Measurements from ENCODE around the gene CCDC91.
A peak's percentile ranks its signal among the peaks of the same experiment; 100 is the strongest.
"Not testable (repeated sequence)": the region's sequence is repeated elsewhere in the genome, so short reads cannot be mapped to it uniquely, and the experiment has no call there.

Gene CCDC91

GRCh38 chr12:28184375-28184774 is 5.9 kb upstream of the CCDC91 start:
- DNase-seq (ENCODE audit: low read depth): no peak

DNA sequence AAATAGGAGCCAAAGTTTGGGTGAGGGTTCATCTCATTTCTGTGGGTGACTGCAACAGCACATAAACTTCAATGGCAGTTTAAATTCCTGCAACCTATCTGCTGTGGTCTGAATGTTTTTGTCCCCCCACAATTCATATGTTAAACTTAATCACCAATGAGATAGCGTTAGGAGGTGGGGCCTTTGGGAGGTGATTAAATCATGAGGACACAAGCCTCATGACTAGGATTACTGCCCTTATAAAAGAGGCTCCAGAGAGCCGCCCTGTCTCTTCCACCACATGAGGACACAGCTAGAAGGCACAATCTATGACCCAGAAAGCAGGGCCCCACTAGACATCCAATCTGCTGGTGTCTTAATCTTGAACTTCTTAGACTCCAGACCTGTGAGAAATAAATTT is 3.8 kb upstream of the CCDC91 start:
- no peak for DNase-seq (ENCODE audit: low read depth)

DNA sequence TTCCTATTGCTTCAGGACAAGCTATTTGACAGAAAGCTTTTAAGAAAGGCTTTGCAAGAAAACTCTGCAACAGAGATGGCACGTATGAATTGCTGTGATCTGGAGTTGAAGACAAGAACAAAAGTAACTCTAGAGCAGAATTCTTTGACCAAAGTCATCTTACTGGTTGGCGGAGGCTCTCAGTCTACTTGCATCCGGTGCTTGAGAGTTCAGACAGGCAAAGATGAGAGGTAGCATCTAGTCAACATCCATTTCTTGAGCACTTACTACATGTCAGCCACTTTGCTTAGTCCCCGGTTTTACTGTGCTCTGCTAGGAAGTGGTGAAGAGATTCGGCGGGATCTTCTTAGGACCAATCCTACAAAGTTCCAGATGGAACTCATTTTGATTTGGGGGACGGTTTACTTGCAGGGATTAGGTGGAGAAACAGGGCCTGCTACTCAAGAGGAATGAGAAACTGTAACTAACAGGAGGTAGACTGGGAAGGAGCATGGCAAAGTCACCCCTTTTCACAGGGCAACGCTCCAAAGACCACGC is 404 bp upstream of the CCDC91 start:
- DNase-seq (ENCODE audit: low read depth): no peak

DNA sequence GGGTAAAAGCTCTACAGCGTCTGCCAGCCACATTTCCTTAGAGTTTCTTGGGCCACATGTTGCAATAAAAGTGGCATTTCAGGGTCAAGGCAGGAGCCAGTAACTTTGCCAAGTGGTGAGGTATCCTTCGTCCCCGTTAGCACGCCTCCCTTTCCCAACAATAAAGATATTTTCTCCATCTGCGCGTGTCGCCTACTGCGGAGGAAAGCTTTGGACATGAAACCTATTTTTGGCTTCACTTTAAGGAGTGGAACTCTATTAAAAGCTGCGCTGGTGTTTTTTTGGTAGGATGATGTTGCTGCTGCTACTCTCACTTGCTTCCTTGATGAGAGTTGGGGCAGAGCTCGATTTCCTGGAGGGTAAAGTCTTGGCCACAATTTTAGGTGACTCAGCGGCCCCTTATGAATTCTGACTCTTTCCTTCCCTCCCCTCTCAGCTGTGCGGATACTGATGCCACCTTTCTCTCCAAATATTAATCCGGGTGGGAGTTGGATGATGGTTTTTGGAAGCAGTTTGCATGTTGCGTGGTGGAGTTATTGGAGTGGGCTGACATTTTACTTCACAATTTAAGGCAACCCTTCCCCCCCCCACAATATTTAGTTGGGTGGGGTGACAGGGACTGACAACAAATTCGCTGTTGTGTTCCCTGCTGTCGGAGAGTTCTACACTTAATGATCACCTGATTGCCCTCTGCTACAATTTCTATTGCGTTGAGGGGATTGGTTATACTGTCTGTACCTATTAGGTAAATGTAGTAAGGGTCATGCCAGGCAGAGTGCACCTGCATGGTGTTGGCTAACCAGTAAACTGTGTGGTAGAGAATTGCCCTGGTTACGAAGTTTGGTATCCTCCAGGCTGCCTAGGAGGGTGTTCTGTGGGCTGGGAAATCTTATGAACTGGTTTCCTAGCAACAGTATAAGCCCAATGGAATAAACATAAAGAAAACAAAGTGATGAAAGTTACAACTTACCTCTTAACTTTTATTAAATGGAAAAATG is 1.1 kb downstream of the CCDC91 start:
- DNase-seq (ENCODE audit: low read depth): peak; percentile 10

DNA sequence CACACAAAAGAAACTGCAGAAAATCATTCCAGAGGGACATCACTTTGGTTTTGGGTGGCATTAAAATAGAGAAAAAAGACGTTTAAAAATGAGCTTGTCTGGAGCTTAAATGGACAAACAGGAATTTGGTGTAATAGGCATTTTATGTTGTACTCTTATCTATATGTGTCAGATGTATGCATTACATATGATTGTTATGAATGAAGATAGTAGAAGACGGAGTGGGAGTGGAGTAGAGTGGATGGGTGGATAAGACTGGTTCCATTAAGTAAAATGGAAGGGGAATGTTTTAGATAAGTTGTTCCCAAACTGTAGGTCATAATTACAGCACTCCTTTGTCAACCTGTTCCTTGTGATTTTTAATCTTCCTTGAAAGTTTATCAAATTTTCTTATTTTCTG is 1.9 kb downstream of the CCDC91 start:
- DNase-seq (ENCODE audit: low read depth): no peak

- not testable (repeated sequence) for DNase-seq (ENCODE audit: low read depth)
Measured at GRCh38 chr12:28194621-28195020, 4.4 kb downstream of the CCDC91 start.

DNA sequence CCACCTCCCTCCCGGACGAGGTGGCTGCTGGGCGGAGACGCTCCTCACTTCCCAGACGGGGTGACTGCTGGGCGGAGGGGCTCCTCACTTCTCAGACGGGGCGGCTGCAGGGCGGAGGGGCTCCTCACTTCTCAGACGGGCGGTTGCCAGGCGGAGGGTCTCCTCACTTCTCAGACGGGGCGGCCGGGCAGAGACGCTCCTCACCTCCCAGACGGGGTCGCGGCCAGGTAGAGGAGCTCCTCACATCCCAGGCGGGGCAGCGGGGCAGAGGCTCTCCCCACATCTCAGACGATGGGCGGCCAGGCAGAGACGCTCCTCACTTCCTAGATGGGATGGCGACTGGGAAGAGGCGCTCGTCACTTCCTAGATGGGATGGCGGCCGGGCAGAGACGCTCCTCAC is 10.9 kb downstream of the CCDC91 start:
- not testable (repeated sequence) for DNase-seq (ENCODE audit: low read depth)

DNA sequence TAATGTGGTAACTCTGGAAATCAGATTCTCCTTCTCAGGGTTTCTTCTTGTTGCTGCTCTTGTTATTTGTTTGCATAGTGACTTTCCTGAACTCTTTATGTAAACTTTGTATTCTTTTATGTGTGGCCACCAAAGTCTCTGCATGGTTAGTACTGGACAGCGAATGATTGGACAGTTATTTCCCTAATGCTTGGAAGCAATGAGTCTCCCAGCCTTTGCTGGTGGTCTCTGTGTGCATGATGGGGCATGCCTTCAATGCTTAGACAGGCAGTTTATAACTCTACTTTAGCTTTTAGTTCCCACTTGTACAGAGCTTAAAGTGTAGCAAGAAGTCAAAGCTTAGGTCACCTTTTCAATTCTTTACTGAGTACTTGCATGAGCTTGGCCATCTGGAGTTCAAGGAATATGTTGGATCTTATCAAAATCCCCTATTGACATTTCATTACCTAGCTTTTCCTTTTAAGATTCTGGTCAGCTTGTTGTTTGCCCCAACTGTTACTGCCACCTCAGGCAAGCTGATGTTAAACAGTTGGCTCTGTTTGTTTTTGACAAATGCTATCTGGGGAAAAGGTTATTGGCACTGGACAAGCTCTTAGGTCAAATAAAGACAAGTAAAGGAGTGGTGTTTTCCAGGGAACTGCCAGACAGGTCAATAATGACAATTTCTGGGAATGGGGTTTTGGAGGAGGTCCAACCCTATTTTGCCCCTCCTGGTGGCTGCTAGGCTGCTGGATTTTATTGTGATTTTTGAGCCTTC is 12.3 kb downstream of the CCDC91 start:
- DNase-seq (ENCODE audit: low read depth): no peak

DNA sequence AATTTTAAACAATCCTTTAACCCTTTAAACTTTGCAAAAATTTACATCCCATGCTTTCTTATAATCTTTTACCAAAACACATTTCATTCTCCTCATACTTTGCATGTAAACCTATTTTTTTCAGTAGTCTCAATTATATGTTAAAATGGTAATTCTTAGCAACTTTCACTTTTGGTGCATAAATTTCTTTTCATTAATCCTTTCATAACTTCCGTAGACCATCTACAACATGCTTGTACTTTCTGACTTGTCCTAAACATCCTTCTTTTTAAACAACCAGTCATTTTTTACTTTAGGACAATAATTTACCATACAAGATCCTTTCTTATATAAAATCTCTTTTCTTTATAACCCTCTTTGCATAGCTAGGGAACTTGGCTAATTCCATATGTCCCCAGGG is 19.5 kb downstream of the CCDC91 start:
- no peak for DNase-seq (ENCODE audit: low read depth)

DNA sequence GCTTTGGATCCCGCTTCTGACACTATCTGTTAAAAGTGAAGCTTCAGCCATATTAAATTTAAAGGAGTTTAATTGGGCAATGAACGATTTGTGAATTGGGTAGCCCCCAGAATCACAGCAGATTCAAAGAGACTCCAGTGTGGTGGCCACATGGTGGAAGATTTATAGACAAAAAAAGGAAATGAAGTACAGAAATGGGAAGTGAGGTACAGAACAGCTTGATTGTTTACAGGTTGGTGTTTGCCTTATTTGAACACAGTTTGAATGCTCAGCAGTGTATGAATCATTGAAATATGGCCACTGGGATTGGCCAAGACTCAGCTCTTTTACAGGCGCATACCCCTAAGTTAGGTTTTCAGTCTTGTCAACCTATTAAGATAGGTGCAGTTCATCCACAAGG is 21.9 kb downstream of the CCDC91 start:
- no peak for DNase-seq (ENCODE audit: low read depth)

DNA sequence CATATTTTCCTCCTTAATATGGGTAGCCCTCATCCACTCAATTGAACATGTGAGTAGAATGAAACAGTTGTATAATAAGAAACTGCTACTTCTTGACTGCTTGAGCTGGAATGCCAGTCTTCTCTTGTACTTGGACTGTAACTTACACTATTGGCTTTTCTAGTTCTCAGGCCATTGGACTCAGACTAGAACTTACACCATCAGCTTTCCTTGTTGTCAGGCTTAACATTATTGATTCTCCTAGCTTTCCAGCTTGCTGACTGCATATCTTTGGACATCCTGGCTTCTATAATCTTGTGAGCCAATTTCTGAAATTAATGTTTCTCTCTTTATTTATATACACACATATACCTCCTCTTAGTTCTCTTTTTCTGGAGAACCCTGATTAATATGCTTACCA is 24.8 kb downstream of the CCDC91 start:
- DNase-seq (ENCODE audit: low read depth): no peak

DNA sequence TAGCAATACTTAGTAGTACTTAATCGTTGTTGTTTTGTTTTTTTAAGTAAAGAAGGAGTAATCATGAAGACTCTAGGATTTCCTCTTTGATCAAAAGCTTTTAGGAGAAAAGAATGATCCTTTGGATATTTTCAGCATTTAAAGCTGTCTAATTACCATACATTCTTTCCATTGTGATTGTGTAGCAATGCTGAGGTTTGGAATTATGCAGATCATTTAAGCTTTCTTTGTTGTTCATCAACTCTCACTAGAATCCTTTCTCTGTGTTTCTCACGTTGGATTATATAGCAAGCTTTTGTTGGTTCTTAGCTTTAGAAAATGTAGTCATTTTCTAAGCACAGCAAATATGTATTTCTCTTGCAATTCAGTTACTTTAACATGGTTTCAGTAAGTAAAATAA is 25.8 kb downstream of the CCDC91 start:
- no peak for DNase-seq (ENCODE audit: low read depth)

DNA sequence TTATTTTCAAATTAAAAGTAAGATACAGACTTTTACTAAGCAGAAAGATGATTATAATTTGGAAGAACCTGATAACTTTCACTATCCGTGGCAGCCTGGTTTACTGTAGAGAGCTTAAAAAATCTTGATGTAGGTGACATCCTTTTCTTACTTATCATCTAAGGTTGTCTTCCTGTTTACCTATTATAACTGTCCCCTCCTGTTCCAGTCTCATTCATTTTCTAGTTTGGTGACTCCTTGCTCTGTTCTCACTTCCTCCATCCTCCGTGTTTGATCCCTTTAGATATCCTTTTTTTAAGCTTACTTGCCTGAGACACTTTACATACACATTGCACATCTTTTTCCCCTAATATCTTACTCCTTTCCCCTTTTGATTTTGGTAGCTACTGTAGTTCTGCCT is 27.5 kb downstream of the CCDC91 start:
- DNase-seq (ENCODE audit: low read depth): no peak

DNA sequence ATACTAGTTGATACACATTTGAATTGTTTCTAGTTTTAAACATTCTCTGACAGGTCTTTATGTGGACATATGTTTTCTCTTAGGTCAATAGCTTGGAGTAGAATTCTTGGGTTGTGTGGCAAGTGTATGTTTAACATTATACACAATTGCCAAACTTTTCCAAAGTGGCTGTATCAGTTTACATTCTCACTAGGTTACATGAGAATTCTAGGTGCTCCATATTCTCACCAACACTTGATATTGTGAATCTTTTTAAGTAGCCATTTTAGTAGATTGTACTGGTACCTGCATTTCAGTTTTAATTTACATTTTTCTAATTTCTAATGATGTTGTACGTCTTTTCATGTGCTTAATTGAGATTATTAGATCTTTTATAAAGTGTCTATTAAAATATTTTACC is 28.6 kb downstream of the CCDC91 start:
- DNase-seq (ENCODE audit: low read depth): no peak

DNA sequence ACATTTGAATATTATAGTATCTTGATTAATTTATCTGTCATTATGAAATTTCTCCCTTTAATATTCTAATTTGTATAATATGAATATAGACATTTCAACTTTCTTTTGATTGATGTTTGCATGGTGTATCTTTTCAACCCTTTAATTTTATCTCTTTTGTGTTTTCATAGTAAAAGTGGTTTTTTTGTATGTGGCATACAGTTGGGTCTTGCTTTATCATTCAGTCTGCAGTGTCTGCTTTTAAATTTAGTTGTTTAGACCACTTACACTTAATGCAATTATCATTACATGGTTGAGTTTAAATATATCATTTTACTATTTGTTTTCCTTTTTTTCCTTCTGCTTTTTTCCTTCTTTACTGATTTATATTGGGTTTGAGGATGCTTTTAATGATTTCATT is 29.6 kb downstream of the CCDC91 start:
- DNase-seq (ENCODE audit: low read depth): no peak

- peak; percentile 10 for DNase-seq (ENCODE audit: low read depth)
Measured at GRCh38 chr12:28222081-28222700, 31.9 kb downstream of the CCDC91 start.

GRCh38 chr12:28223025-28223554 is 32.8 kb downstream of the CCDC91 start:
- no peak for DNase-seq (ENCODE audit: low read depth)

DNA sequence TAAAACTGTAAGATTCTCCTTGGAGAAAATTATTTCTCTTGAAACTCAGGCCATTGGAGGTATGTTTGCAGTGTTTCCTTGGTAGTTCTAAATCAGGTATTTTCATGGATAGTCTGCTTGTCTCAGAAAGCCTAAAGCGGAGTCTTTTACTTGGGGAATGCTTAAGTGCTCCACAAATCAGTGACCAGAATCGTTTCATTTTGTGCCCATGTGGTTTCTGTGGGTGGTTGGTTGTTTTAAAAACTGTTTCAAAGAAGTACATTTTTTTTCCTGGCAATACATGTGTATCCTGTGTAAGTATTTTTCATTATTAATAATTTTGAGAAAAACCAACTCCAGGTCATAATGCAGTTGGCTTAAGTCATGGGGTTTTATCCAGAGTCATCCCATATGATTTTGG is 33.6 kb downstream of the CCDC91 start:
- DNase-seq (ENCODE audit: low read depth): no peak

DNA sequence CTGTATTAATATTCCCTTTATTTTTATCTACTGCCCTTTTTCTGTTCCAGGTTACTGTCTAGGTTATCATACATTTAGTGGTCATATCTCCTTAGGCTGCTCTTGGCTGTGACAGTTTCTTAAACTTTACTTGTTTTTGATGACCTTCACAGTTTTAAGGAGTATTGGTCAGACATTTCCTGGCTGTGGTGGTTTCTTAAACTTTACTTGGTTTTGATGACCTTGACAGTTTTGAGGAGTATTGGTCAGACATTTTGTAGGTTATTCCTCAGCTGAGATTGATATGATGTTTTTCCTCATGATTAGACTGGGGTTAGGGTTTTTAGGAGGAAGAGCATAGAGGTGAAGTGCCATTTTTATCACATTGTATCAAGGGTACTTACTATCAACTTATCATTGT is 36.4 kb downstream of the CCDC91 start:
- no peak for DNase-seq (ENCODE audit: low read depth)

DNA sequence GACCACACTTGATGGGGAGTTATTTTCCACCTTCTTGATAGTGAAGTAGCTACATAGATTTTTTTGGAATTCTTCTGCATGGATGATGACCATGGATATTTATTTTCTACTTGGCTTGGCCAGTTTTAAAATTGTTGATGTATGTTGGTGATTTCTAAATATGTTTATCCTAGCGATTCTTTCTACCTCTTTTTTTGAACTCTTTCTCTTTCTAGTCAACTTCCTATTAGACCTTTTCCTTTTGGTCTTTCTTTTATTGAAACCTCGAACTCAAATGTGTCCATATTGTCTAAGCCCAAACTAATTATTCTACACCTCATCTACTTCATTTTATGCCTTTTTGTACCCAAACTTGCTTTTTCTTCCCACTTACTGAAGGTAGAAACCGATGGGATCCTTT is 37.0 kb downstream of the CCDC91 start:
- no peak for DNase-seq (ENCODE audit: low read depth)

GRCh38 chr12:28231248-28231647 is 41.0 kb downstream of the CCDC91 start:
- DNase-seq (ENCODE audit: low read depth): no peak

DNA sequence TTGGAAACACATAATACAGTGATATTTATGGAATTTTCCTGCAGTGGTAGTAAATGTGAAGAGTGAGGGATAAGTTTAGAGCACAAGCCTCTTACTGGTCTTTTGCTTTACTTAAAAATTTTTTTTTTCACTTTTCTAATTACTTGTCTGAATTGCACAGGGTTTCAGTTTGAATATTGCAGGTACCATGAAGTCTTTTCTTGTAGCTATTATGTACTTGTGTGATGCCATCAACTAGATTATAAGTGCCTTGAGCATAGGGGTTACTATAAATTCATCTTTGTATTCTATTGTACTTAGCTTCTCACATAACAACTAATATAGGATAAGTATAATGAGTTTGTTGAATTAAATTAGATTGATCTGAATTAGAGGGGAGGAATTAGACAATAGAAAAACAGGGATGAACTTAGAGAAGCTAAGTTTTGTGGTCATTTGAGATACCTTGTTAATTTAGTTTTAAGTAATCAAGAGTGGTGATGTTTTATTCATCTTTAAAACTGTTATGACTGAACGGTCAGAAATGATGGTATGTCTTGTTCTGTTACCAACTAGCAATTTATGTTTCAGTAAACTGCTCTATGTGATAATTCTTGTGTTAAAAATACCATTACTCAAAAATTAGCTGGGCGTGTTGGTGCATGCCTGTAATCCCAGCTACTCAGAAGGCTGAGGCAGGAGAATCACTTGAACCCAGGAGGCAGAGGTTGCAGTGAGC is 42.1 kb downstream of the CCDC91 start:
- DNase-seq (ENCODE audit: low read depth): no peak

All from activated T-helper 1 cell treated with Interleukin-2 at 50 U/mL for 16 hours (primary cell).